Measurements from ENCODE around the gene VPS26C. TPM values are rescaled to one million over a fixed set of nuclear protein-coding genes. Genes with fewer than 3 reads are reported as not detected.
"Not testable (repeated sequence)": the region's sequence is repeated elsewhere in the genome, so short reads cannot be mapped to it uniquely, and the experiment has no call there.

The VPS26C gene
- total RNA-seq (10 to 100 TPM; 46.5 to 61.6 TPM), polyA plus RNA-seq (10 to 100 TPM; 32.4 to 37.9 TPM)
- long read RNA-seq, donor 1, transcript VPS26C-201 (8 exons, 3,256 nt): major isoform, 23 of 68 reads
- long read RNA-seq, donor 1, partial matches to known transcripts: 10 of 68 reads
- long read RNA-seq, donor 1, other reads (novel, unspliced or antisense): 25 of 68 reads
- long read RNA-seq, donor 2, transcript VPS26C-201 (8 exons, 3,256 nt): major isoform, 14 of 25 reads
- long read RNA-seq, donor 2, partial matches to known transcripts: 4 of 25 reads
- long read RNA-seq, donor 2, other reads (novel, unspliced or antisense): 3 of 25 reads

GRCh38 chr21:37267269-37268185 lies at the start of gene VPS26C:
Gene VPS26C, minus strand, starts transcription at chr21:37267334. Its CDS starts 40 bp downstream, at chr21:37267294.
- ATAC-seq (ENCODE audit: low FRiP score): peak; percentile 99
- intact Hi-C loops (cut with DNase I): loop anchor here (1.0 to 10.0 kb wide), 5 partner anchors 67 to 297 kb away; partner anchors contain the start of gene DYRK1A (in 1 of the 2)
- Histone ChIP-seq H3K4me1 (ENCODE audit: control insufficient read depth in 1 of 2, insufficient read depth in 2 of 2, low read length in 2 of 2) (peaks cover 0 to 4% of the 10 kb centered on the region in 2 donors), H3K4me3 (ENCODE audit: low read length in 2 of 2) (peak within 1 kb of the TSS; percentile 72 to 76), H3K27me3 (ENCODE audit: control insufficient read depth in 1 of 2, insufficient read depth in 2 of 2, low read length in 1 of 2) (no peaks in the 10 kb centered on the region), H3K9me3 (ENCODE audit: control insufficient read depth, low read length) (no peaks in the 10 kb centered on the region), H3K27ac (ENCODE audit: low read depth in 1 of 2, low read length in 2 of 2) (peak within 1 kb of the TSS; percentile 16 to 93), H3K36me3 (ENCODE audit: control insufficient read depth in 1 of 2, insufficient read depth in 2 of 2, low read length in 1 of 2) (no peaks in the 10 kb centered on the region)
- DNase-seq: peak; percentile 99
- 0% methylated on average over 75 to 86 of the region's 86 CpGs for WGBS, 2 donors

GRCh38 chr21:37316072-37316471 lies 48.9 kb upstream of the VPS26C start:
- DNase-seq; H3K4me1 ChIP-seq (ENCODE audit: control insufficient read depth in 1 of 2, insufficient read depth in 2 of 2, low read length in 2 of 2); H3K27me3 ChIP-seq (ENCODE audit: control insufficient read depth in 1 of 2, insufficient read depth in 2 of 2, low read length in 1 of 2); H3K27ac ChIP-seq (ENCODE audit: low read depth in 1 of 2, low read length in 2 of 2); ATAC-seq (ENCODE audit: low FRiP score); H3K9me3 ChIP-seq (ENCODE audit: control insufficient read depth, low read length); intact Hi-C loops (cut with DNase I); H3K36me3 ChIP-seq (ENCODE audit: control insufficient read depth in 1 of 2, insufficient read depth in 2 of 2, low read length in 1 of 2); H3K4me3 ChIP-seq (ENCODE audit: low read length in 2 of 2): not testable (repeated sequence)
- WGBS, 2 donors: 72 to 75% methylated on average over 2 of the region's 2 CpGs

GRCh38 chr21:37300114-37300751 lies 33.1 kb upstream of the VPS26C start:
- Histone ChIP-seq H3K27me3 (ENCODE audit: control insufficient read depth in 1 of 2, insufficient read depth in 2 of 2, low read length in 1 of 2) (no peaks in the 10 kb centered on the region), H3K4me3 (ENCODE audit: low read length in 2 of 2) (no peak overlapping the region), H3K36me3 (ENCODE audit: control insufficient read depth in 1 of 2, insufficient read depth in 2 of 2, low read length in 1 of 2) (no peaks in the 10 kb centered on the region), H3K27ac (ENCODE audit: low read depth in 1 of 2, low read length in 2 of 2) (no peak overlapping the region), H3K4me1 (ENCODE audit: control insufficient read depth in 1 of 2, insufficient read depth in 2 of 2, low read length in 2 of 2) (no peaks in the 10 kb centered on the region), H3K9me3 (ENCODE audit: control insufficient read depth, low read length) (no peaks in the 10 kb centered on the region)
- no peak for DNase-seq
- intact Hi-C loops (cut with DNase I): no loop called here
- WGBS, 2 donors: 78 to 82% methylated on average over 4 of the region's 4 CpGs
- ATAC-seq (ENCODE audit: low FRiP score): no peak

DNA sequence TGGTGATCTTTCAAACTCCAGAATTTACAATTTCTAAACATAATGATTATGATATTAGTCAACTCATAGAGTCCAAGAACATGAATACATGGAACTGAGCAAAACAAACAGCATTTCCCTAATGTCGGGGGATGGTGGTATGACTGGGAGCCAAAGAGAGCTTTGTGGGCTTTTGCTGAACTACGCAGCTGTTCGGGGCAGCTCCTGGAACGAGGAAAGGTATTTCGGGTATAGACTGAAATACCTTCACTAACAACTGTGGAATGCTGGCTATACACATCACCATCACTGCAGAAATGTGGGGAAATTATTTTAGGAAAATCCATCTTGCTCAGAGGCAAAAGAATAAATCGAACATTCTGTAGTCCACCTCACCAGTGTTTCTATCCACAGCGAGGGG lies 30.2 kb upstream of the VPS26C start:
- intact Hi-C loops (cut with DNase I): no loop called here
- no peak overlapping the region for H3K4me3 ChIP-seq (ENCODE audit: low read length in 2 of 2)
- H3K4me1 ChIP-seq (ENCODE audit: control insufficient read depth in 1 of 2, insufficient read depth in 2 of 2, low read length in 2 of 2): no peaks in the 10 kb centered on the region
- no peaks in the 10 kb centered on the region for H3K9me3 ChIP-seq (ENCODE audit: control insufficient read depth, low read length)
- H3K27ac ChIP-seq (ENCODE audit: low read depth in 1 of 2, low read length in 2 of 2): no peak overlapping the region
- DNase-seq: no peak
- 46 to 60% methylated on average over 7 of the region's 7 CpGs for WGBS, 2 donors
- H3K27me3 ChIP-seq (ENCODE audit: control insufficient read depth in 1 of 2, insufficient read depth in 2 of 2, low read length in 1 of 2): no peaks in the 10 kb centered on the region
- no peak for ATAC-seq (ENCODE audit: low FRiP score)
- no peaks in the 10 kb centered on the region for H3K36me3 ChIP-seq (ENCODE audit: control insufficient read depth in 1 of 2, insufficient read depth in 2 of 2, low read length in 1 of 2)

DNA sequence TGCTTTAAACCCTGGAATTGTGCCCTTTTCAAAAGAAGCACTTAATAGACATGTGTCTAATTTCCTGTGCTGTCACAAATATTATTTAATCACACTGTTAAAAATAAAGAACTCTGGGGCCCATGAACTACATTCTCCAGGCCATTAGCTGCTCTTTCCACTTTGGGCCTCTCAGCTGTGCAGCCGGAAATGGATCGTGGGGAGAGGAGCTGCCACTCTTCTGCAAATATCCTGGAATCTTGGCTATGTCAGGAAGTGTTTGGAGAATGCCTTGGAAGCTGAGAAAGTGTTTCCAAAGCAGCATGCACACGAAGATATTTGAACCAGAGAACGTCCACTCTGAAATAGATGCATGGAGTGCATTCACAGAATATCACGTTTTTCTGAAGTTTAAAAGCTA lies 27.5 kb upstream of the VPS26C start:
- Histone ChIP-seq H3K4me3 (ENCODE audit: low read length in 2 of 2) (no peak overlapping the region), H3K27me3 (ENCODE audit: control insufficient read depth in 1 of 2, insufficient read depth in 2 of 2, low read length in 1 of 2) (no peaks in the 10 kb centered on the region), H3K4me1 (ENCODE audit: control insufficient read depth in 1 of 2, insufficient read depth in 2 of 2, low read length in 2 of 2) (no peaks in the 10 kb centered on the region), H3K36me3 (ENCODE audit: control insufficient read depth in 1 of 2, insufficient read depth in 2 of 2, low read length in 1 of 2) (no peaks in the 10 kb centered on the region), H3K9me3 (ENCODE audit: control insufficient read depth, low read length) (no peaks in the 10 kb centered on the region), H3K27ac (ENCODE audit: low read depth in 1 of 2, low read length in 2 of 2) (no peak overlapping the region)
- DNase-seq: no peak
- ATAC-seq (ENCODE audit: low FRiP score): no peak
- intact Hi-C loops (cut with DNase I): no loop called here
- 21 to 24% methylated on average over 5 of the region's 5 CpGs for WGBS, 2 donors

- DNase-seq: no peak
- ATAC-seq (ENCODE audit: low FRiP score): no peak
Observed at GRCh38 chr21:37292941-37293340, 25.8 kb upstream of the VPS26C start.

GRCh38 chr21:37292041-37292440 lies 24.9 kb upstream of the VPS26C start:
- no peak for ATAC-seq (ENCODE audit: low FRiP score)
- no peaks in the 10 kb centered on the region for H3K4me1 ChIP-seq (ENCODE audit: control insufficient read depth in 1 of 2, insufficient read depth in 2 of 2, low read length in 2 of 2)
- intact Hi-C loops (cut with DNase I): no loop called here

More at GRCh38 chr21:37292941-37293340, 25.8 kb upstream of the VPS26C start:
- Histone ChIP-seq H3K4me3 (ENCODE audit: low read length in 2 of 2) (no peak overlapping the region), H3K27ac (ENCODE audit: low read depth in 1 of 2, low read length in 2 of 2) (no peak overlapping the region), H3K9me3 (ENCODE audit: control insufficient read depth, low read length) (no peaks in the 10 kb centered on the region), H3K36me3 (ENCODE audit: control insufficient read depth in 1 of 2, insufficient read depth in 2 of 2, low read length in 1 of 2) (no peaks in the 10 kb centered on the region), H3K27me3 (ENCODE audit: control insufficient read depth in 1 of 2, insufficient read depth in 2 of 2, low read length in 1 of 2) (no peaks in the 10 kb centered on the region), H3K4me1 (ENCODE audit: control insufficient read depth in 1 of 2, insufficient read depth in 2 of 2, low read length in 2 of 2) (no peaks in the 10 kb centered on the region)
- 40 to 47% methylated on average over 3 of the region's 3 CpGs for WGBS, 2 donors
- intact Hi-C loops (cut with DNase I): no loop called here

DNA sequence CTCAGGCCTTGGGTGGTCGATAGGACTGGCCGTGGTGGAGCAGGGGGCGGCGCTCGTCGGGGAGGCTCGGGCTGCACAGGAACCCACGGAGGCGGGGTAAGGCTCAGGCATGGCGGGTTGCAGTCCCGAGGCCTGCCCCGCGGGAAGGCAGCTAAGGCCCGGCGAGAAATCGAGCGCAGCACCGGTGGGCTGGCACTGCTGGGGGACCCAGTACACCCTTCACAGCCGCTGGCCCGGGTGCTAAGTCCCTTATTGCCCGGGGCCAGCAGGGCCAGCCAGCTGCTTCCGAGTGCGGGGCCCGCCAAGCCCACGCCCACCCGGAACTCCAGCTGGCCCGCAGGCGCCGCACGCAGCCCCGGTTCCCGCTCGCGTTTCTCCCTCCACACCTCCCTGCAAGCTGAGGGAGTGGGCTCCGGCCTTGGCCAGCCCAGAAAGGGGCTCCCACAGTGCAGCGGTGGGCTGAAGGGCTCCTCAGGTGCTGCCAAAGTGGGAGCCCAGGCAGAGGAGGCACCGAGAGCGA lies 16.1 kb upstream of the VPS26C start:
- intact Hi-C loops (cut with DNase I); H3K9me3 ChIP-seq (ENCODE audit: control insufficient read depth, low read length); H3K27me3 ChIP-seq (ENCODE audit: control insufficient read depth in 1 of 2, insufficient read depth in 2 of 2, low read length in 1 of 2); H3K36me3 ChIP-seq (ENCODE audit: control insufficient read depth in 1 of 2, insufficient read depth in 2 of 2, low read length in 1 of 2); H3K4me1 ChIP-seq (ENCODE audit: control insufficient read depth in 1 of 2, insufficient read depth in 2 of 2, low read length in 2 of 2); H3K27ac ChIP-seq (ENCODE audit: low read depth in 1 of 2, low read length in 2 of 2); ATAC-seq (ENCODE audit: low FRiP score); H3K4me3 ChIP-seq (ENCODE audit: low read length in 2 of 2): not testable (repeated sequence)
- peak in 1 of 2 donors; percentile 55 for DNase-seq
- WGBS, 2 donors: 97% methylated on average over 28 to 38 of the region's 38 CpGs

More at GRCh38 chr21:37292041-37292440, 24.9 kb upstream of the VPS26C start:
- DNase-seq: no peak
- Histone ChIP-seq H3K36me3 (ENCODE audit: control insufficient read depth in 1 of 2, insufficient read depth in 2 of 2, low read length in 1 of 2) (no peaks in the 10 kb centered on the region), H3K27ac (ENCODE audit: low read depth in 1 of 2, low read length in 2 of 2) (no peak overlapping the region), H3K9me3 (ENCODE audit: control insufficient read depth, low read length) (no peaks in the 10 kb centered on the region), H3K27me3 (ENCODE audit: control insufficient read depth in 1 of 2, insufficient read depth in 2 of 2, low read length in 1 of 2) (no peaks in the 10 kb centered on the region), H3K4me3 (ENCODE audit: low read length in 2 of 2) (no peak overlapping the region)
- WGBS, 2 donors: 17 to 34% methylated on average over 1 of the region's 1 CpG
